ENCODE measurements around the gene DCAF7.
A peak's percentile ranks its signal among the peaks of the same experiment; 100 is the strongest.

Gene DCAF7

DNA sequence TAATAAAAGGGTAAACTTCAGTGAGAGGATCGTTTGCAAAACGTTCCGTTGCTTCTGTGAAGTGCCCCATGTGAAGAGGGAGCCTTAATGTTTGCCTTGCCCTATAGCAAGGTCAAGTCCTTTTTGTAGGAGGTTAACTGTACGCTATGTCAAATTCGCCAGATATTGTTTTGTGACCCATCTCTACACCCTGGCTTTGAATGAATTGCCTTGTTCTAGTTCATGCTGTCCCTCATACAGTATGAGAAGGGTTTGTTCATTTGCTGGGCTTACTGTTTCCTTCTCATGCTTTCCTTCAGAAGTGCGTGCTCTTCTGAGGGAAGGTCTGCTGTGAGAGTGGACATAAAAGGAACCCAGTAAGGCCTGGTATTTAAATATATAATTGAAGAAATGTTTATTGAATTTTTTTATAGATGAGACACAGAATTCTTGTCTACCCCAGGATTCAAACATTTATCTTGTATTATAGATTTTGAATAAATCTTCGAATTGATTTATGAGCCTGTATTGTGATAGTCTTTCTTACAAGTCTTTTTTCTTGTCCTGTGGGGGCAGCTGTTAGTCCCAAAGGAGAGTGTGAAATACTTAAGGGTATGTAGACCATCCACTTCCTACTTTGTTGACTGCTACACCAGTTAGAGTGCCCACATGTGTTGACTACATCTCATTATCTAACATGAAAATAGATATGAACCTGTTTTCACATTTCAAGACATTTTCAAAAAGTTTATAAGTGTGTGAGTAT lies 73.7 kb downstream of the DCAF7 start:
- FAIRE-seq (no peak), DNase-seq (ENCODE audit: insufficient read length, low spot score) (no peak)

DNA sequence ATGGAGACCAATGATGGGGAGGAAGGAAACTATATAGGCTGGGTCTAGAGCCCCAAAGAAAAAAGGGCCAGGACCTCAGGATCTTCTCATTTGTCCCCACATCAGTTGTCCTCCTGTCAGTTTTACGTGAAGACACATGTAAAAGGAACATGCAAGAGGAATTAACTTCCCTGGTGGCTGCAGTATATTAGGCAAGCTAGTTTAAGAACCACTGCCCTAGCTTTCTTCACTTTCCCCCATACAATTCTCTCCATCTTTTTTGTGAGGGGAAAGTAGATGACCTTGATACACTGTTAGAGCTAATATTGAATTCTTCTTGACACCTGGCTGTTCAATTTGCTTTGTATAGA lies 74.2 kb downstream of the DCAF7 start:
- FAIRE-seq: peak; percentile 8
- no peak for DNase-seq (ENCODE audit: insufficient read length, low spot score)

DNA sequence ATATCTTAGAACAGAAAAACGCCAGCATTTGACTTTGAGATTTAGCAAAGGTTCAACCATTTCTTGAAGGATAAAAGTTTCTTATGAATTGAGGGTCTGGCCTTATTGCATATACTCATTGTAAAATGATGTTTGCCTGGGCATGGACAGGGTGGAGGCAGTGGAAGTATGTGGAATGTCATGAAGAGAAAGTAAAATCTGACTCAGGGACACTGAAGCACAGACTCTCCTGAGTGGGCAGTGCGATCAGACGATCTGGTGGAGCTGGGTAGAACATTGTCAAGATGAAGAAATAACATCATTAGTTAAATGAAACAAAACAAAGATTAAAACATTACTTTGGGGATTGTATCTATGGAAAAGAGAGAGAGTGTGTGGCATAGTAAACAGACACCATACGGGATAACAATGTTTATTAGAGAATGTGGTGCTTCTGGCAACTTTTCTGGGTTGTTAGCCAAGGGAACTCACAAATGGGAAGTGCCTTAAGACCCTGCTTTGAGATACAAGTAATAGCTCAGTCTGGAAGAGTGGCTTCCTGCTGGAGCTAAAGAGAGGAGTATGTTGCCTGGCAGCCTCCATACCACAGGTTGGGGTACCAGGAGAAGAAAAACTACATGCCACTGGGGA lies 76.4 kb downstream of the DCAF7 start:
- no peak for DNase-seq (ENCODE audit: insufficient read length, low spot score)
- FAIRE-seq: no peak

DNA sequence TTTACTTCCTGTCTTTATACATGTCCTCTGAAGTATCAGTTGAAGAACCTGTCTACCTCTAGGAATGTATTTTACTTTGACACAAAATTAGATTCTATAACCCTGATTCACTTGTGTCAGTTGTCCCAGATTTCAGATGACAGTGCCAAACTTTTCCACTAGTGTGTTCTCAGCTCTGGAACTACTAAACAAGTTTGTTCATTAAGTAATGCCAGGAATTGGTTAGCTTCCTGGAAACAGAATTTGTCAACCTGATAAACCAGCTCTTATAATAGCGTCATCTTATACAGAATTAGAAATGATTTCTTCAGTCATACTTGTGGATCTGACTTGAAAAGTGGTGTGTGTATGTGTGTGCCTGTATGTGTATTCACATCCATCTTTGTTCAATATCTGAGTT lies 79.3 kb downstream of the DCAF7 start:
- no peak for FAIRE-seq

DNA sequence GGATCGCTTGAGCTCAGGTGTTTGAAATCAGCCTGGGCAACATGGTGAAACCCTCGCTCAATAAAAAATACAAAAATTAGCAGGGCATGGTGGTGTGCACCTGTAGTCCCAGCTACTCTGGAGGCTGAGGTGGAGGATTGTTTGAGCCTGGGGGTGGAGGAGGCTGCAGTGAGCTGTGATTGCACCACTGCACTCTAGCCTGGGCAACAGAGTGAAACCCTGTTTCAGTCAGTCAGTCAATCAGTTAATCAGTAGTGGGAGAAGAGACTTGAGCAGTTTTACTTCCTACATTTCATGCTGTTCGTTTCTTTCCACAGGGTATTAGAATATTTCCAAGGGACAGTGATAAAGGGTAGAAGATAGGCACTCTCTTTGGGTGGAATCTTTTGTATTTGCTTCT lies 80.8 kb downstream of the DCAF7 start:
- FAIRE-seq (no peak), DNase-seq (ENCODE audit: insufficient read length, low spot score) (no peak)

More for the DNA sequence above, 79.3 kb downstream of the DCAF7 start:
- no peak for DNase-seq (ENCODE audit: insufficient read length, low spot score)

DNA sequence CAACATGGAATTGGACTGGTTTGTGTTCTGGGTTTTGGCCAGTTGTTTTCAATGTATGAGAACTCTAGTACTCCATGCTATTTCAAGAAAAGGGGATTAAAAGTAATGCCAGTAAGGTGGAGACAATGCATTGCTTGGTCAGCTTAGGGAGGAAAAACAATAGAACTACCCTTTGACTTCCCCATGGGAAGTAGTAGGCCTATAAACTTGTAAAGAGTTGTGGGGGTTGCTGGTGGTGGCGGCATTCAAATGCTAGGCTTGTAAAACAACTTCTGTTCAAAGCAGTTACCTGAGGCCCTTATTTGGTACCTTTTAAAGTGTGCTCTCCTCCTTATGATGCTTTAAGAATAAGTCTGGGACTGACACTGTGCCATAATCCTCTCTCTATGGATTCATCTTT lies 81.3 kb downstream of the DCAF7 start:
- FAIRE-seq (no peak), DNase-seq (ENCODE audit: insufficient read length, low spot score) (no peak)

DNA sequence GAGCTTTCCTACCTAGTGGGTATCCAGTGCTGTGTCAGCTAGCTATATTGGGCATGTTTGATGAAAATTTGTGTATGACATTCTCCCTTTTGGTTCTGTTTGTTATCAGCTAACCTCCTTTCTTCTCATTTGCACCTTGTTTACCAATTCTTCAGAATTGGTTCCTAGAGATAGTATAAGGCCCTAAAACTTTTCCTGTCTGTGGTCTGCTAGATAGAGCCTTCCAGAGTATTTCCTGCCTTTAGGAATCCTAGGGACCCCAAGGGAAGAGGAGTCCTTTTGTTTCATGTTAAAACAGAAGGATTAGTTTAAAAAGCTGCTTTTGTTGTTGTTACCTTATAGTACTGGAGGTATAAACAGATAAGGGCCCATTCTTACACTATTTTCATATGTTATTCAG lies 83.5 kb downstream of the DCAF7 start:
- no peak for DNase-seq (ENCODE audit: insufficient read length, low spot score)
- FAIRE-seq: no peak

DNA sequence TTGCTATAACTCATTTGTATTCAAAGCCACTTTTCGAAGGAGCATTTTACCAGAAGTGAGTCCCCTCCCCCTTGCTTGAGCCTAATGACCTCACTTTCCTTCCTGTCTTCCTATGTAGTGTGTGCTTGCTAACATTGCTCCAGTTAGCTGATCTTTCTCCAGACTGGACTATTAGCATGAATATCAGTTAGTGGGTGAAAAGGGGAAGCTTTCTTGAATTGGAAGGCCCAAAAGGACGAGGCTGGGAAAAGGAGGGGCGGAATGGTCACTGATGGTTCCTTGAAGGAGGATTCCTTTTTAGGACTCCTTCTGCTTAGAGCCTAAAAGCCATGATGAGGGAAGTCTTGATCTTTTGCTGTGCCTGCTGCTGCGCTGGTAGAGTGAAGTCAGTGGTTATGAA lies 83.9 kb downstream of the DCAF7 start:
- FAIRE-seq (no peak), DNase-seq (ENCODE audit: insufficient read length, low spot score) (no peak)

DNA sequence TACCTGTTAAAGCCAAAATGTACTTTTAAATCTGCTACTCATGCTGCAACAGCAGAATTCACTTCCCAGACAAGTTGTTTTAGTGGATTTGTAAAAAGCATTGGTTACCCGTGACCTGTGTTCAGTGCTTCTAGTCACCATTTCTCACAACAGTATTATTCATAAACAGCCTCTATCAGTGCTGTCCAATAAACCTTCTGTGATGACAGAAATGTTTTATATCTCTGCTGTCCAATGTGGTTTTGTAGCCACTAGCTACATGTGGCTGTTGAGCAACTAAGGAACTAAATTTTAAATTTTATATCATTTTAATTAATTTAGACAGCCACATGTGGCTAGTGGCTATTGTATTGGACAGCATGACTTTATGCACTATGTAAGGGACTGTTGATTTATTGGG lies 84.5 kb downstream of the DCAF7 start:
- FAIRE-seq: no peak
- no peak for DNase-seq (ENCODE audit: insufficient read length, low spot score)

DNA sequence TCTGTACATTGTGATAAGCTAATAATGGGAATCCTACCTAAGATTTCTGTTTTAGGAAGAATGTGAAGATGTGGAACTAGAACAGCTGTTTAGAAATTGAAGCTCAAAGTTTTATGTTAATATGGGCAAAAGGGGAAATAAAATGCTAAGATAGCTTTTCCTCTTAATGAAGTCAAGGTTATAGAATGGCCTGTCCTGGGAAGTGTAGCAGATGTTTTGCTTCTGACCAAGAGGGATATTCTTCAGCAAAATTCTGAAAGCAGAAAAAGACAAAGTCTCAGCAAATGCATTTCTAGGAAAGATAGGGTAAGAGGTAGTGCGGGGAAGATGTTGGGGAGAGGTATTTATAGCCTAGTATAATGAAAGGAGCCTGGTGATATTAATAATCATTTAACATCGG lies 85.0 kb downstream of the DCAF7 start:
- DNase-seq (ENCODE audit: insufficient read length, low spot score) (no peak), FAIRE-seq (no peak)

DNA sequence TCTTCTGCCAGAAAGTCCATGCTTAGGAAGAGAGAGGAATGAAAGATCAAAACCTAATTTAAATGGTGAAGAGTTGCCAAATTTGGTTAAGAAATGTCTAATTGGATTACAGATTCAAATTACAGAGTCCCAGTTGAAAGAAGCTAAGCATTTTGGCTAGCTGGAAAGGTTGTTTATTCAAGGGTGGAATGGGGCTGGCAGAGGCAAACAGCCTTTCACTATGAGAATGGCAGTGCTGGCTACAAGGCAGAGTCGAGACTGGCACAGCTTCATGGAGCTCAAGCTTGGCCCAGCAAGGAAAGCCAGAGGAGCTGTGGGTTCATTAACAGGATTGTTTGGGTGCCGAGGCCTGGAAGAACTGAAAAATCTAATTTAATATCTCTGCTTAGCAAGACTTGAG lies 85.5 kb downstream of the DCAF7 start:
- DNase-seq (ENCODE audit: insufficient read length, low spot score) (no peak), FAIRE-seq (no peak)

DNA sequence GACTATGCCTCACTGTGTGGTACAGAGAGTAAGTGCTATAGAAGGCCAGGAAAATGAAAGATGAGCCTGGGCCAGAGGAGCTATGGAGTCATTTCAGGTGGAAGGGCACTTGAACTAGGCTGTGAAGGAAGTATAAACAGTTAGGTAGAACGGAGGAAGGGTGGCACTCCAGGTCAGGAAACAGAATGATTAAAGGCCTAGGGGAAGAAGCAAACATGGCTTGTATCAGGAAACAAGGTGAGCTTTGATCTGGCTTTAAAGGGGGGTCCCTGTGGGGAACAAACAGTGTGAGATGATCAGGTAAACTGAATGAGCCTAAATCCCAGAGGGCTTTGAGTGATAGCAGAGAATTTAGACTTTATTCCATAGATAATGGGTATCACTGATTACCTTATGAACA lies 88.8 kb downstream of the DCAF7 start:
- FAIRE-seq (no peak), DNase-seq (ENCODE audit: insufficient read length, low spot score) (no peak)

DNA sequence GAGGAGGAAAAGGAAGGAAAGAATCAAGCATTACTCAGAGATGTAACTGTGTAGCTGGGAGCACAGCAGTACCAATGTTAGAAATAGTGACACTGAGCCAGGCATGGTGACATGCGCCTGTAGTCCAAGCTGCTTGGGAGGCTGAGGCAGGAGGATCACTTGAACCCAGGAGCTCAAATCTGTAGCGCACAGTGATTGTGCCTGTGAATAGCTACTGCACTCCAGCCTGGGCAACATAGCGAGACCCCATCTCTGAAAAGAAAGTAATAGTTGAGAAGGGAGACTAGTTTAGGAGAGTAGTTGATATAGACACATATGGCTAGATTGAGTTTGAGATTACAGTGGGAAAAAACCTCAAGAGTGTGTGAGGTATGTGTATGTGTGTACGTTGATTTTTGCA lies 89.8 kb downstream of the DCAF7 start:
- DNase-seq (ENCODE audit: insufficient read length, low spot score) (no peak), FAIRE-seq (no peak)

DNA sequence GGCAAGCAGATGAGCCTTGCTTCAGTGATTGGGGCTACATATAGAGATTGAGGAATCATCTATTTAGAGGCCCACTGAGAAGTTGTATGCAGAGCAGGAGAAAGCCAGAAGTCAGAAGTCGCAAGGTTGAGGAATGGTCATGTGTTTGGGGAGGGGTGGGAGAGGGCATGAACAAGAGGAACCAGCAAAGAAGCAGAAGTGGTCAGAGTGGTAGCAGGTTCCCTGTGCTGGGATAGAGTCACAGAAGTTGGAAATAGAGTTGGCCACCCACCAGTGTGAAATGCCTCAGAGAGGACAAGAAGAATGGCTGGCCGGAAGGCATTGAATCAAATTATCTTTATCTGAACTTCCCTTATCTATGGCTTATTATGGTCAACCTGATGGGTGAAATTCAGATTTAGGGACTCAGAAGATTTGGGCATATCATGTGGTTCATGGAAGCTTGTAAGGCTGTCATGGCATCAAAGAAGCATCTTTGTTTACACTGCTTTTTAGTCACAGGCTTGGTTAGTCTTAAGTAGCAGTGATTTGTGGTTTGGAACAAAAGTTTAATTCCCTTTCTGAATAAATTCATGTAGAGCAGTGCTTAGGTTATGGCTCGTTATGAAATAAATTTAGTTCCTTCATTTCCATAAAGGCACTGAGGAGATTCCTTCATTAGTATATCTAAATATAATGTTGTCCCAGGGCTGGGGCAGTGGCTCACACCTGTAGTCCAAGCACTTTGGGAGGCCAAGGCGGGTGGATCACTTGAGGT lies 91.6 kb downstream of the DCAF7 start:
- DNase-seq (ENCODE audit: insufficient read length, low spot score): no peak
- FAIRE-seq: no peak
